GM19043 (cell line): ENCODE measurements around the gene FRYL.
A peak's percentile ranks its signal among the peaks of the same experiment; 100 is the strongest.
"Not testable (repeated sequence)": the region's sequence is repeated elsewhere in the genome, so short reads cannot be mapped to it uniquely, and the experiment has no call there.

Experiments used
- ATAC-seq: cut with Tn5 transposase; IDR thresholded peaks from one replicate; pipeline ENCODE4 v1.9.1; 2021; ENCODE audit warnings: low read depth; ENCODE audit not compliant: unreplicated experiment

Gene FRYL

DNA sequence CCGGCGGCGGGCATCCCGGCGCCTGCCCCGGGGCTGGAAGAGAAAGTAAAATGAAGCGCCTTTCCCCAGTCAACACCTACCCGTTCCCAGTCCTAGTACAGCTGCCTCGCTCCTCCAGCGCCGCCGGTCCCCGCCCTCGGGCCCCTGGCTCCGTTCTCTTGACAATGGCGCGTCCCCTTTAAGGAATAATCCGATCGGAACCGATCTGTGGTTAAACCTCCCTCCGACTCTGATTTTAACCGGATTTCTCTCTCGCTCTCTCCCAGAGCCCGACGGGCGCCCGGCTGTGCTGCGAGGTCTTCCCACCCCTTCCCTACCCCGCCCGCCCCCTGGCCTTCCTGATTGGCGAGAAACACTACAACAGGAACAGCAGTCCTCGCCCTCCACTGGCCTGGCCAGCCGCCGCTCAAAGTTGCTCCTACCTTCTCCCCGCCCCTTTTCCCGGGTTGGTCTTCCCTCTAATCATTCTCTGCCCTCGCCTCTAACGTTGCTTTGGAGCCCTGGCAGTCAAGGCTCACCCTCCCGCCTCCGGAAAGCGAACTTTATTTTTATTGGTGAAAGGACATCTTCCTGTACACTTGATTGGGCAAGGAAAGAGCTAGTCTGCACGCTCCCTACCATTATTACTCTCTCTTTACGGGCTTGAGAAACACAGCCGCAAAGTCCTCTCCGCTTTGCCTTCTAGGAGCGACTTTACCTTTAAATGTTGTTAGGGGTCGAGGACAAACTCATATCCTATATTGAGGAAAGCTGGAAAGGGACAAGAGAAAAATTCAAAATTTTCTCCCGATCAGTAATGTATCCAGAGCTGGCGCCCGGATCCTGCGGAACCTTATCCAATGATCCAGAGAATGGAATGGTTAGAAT is at the start of gene FRYL:
FRYL (minus strand) TSS at position 282 of the 867 bp plus-strand sequence. CDS start 145,869 bp downstream, outside the sequence.
- ATAC-seq: peak; percentile 88

DNA sequence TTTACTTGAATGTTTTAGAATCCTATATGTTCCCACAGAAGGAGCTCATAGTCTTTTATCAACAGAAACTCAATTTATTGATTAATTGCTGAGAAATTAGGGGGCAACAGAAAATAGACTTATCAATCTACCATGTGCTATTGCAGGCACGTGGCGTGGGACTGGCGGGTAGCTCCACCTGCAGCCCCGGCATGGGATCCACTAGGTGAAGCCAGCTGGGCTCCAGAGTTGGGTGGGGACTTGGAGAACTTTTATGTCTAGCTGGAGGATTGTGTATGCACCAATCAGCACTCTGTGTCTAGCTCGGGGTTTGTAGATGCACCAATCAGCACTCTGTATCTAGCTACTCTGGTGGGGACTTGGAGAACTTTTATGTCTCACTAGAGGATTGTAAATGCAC is 47.5 kb upstream of the FRYL start:
- ATAC-seq: no peak

DNA sequence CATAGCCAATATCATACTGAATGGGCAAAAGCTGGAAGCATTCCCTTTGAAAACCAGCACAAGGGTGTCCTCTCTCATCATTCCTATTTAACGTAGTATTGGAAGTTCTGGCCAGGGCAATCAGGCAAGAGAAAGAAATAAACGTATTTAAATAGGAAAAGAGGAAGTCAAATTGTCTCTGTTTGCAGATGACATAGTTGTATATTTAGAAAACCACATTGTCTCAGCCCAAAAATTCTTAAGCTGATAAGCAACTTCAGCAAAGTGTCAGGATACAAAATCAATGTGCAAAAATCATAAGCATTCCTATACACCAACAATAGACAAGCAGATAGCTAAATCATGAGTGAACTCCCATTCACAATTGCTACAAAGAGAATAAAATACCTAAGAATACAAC is 41.4 kb upstream of the FRYL start:
- not testable (repeated sequence) for ATAC-seq

DNA sequence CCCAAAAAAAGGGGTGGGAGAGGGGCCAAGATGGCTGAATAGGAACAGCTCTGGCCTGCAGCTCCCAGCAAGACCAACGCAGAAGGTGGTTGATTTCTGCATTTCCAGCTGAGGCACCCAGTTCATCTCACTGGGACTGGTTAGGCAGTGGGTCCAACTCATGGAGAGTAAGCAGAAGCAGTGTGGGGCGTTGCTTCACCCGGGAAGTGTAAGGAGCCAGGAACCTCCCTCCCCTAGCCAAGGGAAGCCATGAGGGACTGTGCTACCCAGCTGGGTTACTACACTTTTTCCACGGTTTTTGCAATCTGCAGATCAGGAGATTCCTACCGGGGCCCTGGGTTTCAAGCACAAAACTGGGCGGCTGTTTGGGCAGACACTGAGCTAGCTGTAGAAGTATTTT is 36.9 kb upstream of the FRYL start:
- no peak for ATAC-seq

DNA sequence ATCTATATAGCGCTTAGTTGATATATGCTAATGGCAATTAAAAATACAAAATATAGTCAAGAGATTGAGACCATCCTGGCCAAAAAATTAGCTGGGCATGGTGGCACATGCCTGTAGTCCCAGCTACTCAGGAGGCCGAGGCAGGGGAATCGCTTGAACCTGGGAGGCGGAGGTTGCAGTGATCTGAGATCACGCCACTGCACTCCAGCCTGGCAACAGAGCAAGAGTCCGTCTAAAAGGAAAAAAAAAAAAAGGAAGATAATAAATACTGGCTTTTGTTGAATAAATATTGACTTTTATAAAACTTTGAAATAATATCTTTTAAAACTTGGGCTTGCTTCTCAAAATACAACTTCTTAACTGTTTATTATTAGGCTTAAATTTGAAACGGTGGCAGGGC is 36.2 kb upstream of the FRYL start:
- ATAC-seq: not testable (repeated sequence)

DNA sequence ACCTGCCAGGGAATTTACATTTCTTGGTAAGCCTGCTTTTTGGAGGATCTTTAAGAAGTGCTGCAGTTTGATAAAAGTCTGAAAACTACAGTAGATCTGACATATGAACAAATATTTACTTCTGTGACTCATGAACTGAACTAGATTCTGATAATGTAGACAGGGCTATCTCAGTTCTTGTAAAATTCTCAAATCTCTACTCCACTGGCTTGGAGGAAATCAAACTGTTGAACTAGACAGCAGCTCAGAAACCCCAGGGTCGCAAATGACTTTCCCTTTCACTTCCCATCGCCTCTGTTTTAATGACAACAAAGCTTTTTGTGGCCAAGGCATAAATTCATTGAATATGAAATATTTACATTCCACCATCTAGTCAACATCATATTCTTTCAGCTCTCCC is 35.4 kb upstream of the FRYL start:
- ATAC-seq: no peak

DNA sequence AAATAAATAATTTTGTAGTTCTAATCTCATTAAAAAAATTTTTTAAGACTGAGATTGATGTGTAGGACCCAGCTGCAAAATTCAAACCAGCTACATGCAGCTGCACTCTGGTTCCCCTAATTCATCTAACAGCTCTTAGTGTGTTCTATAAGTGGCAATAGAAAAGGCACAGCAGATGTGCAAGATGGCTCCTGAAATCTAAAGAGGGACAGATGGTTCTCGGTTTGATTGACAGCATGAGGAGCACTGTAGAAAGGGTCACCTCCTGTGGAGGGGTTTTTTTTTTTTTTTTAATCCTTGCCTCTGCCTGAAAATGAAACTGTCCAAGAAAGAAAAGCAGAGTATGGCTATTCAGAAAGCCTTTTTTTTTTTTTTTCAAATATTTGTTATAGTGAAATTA is 33.9 kb upstream of the FRYL start:
- ATAC-seq: peak; percentile 73

DNA sequence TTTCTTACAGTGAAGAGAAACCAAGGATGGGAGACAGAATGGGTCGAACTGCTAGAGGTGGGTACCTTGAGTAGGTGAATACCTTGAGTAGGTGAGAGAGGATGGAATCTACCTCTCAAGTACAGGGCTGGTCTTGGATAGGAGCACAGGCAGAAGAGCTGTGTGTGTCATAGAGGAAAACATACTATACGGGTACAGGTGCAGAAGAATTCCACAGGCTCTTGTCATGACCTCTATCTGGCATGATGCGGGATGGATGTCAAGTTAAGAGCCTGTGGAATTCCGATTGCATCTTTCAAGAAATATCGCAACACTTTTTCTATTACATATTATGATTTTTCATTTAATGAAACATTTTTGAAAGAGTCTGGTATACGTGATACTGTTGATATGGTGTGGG is 32.8 kb upstream of the FRYL start:
- ATAC-seq: no peak

DNA sequence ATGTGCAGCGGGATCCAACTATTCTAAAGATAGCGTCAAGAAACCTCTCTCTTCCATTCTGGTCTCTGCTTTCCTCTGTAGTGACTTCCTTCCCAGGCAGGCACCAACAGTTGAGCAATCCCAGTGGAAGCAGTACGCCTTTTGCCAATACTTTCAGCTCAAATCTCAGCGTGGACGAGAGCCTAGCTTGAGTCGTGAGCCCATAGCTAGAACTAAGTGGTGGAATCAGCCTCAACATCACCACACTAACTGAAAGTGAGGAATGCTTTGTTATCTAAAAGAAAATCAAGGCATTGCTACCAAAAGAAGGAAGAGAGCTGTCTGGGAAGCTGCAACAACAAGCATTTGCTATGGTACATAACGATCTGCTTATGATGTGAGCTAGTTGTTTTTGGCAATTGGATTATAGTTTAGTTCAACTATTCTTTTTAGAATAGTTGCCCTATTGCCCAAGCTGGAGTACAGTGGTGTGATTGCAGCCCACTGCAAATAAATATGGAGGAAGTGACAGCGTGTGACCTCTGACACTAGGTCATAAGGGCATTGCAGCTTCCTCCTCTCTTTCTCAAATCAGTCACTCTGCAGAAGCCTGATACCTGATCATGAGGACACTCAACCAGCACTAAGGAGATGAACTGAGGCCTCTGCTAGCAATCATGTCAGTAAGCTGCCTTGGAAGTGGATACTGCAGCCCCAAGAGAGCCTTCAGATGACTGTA is 24.7 kb upstream of the FRYL start:
- no peak for ATAC-seq

DNA sequence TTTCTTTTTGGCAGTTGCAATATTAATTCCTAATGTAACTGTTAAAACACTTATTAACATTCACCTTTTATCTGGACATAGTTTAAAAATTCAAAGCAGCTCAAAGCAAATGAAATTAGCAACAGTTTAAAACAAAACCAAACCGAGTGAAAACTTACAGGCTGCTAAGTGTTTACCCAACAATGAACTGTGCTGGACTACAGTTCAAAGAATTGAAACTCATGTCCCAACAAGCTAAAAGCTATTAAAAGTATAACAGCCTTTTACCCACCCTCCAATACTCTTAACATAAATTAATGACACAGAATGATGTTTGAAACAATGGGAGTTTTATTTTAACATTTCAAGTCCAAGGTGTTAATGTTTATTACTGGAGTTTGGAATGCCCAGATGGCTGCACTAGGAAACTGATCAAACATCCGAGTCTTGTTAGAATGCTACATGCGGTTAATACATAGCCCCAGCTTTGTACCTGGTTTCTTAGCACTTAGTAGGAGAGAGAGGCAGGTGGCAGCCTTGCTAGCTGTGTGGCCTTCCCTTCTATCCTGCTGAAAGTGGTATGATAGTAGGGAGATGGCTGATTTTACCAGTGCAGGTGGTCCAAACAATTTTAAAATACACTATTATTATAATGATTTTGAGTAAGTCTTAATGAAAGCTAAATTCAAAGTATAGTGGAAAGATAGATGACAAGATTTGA is 21.1 kb upstream of the FRYL start:
- no peak for ATAC-seq

DNA sequence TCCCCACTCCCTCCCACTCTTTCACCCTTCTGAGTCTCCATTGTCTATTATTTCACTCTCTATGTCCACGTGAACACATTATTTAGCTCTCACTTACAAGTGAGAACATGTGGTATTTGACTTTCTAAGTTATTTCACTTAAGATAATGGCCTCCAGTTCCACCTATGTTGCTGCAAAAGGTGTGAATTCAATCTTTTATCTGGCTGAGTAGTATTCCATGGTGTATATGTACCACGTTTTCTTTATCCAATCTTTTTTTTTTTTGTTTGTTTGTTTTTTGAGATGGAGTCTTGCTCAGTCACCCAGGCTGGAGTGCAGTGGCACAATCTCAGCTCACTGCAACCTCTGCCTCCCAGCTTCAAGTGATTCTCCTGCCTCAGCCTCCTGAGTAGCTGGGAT is 20.1 kb upstream of the FRYL start:
- ATAC-seq: not testable (repeated sequence)

DNA sequence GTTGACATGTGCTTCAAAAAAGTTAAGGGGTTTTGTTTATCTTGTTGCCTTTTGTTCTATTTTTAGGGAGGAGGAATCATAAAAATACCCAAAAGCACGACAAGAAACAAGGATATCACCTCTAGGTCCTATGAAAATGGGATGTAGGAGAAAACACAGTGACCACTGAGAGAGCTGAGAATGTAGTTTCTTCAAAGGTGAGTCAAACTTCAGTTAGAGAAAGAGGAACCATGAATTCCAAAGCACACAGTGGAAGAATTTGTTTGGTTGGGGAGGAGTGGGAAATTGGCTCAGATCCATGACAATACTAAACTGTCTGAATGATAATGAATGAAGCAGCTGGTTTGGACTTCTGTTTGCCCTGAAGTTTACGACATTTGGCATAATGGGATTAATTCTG is 19.1 kb upstream of the FRYL start:
- ATAC-seq: no peak

DNA sequence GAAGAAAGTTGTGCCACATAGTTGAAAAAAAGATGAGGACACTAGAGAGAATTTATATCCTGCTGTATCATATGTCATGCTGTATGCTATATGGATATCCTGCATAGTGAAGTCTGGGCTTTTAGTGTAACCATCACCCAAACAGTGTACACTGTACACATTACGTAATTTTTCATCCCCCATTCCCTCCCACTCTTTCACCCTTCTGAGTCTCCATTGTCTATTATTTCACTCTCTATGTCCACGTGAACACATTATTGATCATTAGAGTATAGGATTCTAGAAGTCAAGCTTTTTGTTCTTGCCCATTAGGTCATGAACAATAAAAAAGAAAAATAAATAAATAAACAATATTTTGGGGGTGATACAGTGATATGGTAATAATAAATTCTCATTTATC is 18.0 kb upstream of the FRYL start:
- no peak for ATAC-seq

DNA sequence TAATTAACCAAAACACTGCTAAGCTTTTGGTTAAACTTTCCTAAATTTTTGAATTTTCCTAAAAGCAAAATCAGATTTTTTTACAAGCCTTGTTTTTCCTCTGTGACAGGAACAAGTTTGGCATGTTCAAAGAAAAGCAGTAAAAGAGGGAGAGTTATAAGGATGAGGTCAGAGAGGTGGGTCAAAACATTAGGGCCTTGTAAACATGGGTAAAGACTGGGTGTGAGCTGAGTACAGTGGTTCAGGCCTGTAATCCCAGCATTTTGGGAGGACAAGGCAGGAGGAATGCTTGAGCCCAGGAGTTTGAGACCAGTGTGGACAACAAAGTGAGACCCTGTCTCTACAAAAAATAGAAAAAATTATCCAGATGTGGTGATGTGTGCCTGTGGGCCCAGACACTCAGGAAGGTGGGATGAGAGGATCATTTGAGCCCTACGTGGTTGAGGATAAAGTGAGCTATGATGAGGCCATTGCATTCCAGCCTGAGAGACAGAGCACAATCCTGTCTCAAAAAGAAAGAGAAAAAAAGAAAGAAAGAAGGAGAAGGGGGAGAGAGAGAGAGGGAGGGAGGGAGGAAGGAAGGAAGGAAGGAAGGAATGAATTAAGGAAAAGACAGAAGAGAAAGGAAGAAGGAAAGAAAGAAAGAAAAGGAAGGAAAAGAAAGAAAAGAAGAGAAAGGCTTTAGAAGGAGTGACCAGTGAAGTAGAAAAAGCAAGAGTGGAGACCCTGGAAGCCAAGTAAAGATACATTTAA is 17.0 kb upstream of the FRYL start:
- no peak for ATAC-seq

DNA sequence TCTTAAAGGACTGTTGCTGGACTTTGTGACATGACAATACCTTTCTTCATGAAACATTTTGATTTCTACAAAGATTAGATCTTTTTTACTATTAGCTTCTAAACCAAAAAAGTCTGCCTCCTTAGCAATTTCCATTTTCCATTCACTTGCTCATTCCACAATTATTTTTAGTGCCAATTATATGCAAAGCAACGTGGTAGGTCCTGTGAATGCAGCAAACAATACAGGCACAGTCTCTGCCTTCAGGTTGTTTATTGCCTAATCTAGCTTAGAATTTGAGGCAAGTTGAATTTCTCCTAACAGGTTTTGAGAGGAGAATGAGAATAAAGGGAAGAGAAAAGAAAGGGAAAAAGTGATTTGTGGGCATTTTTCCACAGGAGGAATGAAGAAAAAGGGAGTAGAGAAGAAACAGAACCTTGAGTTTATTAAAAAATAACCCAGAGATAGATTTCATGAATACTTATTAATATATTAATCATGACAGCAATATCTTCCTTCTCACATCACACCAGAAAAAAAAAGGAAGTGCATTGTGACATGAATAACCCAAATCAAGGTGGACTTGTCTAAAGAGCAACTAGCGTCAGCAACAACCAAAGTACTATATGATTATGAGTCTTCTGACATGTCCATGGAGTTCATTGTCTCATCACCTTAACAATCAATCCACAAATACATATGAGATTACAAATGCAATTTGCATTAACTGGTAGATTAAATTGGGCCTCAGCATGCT is 16.3 kb upstream of the FRYL start:
- no peak for ATAC-seq

DNA sequence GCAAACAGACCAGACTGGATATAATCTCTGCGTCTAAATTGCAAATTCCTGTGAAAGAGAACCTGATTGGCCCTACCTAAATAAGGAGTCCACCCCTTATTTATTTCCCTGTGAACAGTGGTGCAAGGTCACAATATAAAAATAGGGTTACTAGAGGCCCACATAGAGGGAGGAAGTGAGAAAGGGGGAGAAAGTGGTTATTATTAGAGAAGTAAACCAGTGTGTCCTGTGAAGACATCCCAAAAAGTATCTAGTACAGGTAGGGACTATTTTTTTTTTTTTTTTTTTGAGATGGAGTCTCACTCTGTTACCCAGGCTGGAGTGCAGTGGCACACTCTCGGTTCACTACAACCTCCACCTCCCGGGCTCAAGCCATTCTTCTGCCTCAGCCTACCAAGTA is 15.0 kb upstream of the FRYL start:
- ATAC-seq: no peak

DNA sequence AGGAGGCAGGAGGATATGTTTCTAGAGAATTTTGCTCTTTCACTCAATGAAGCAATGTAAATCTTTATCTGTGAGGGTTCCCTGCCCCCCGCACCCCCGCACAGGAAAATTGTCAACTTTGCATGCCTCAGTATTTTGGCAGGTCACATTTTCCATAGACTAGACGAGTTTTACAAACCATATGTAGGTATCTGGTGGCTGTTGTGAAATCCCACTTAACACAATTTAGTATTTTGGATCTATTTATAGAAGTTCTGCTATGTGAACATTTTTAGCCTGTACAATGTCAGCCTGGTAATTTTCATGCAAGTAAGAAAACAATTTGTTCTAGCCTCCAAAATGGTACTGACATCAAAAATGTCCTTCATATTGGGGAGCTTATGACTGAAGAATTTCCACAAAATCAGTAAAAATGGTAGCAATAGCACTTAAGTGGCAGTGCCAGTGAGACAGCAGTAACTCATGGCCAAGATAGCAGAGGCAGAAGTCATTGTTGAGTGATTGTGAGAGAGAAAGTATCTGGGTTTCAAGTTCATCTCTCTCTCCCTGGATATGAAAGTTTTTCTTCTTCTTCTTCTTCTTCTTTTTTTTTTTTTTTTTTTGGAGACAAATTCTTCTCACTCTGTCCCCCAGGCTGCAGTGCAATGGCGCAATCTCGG is 12.4 kb upstream of the FRYL start:
- no peak for ATAC-seq

DNA sequence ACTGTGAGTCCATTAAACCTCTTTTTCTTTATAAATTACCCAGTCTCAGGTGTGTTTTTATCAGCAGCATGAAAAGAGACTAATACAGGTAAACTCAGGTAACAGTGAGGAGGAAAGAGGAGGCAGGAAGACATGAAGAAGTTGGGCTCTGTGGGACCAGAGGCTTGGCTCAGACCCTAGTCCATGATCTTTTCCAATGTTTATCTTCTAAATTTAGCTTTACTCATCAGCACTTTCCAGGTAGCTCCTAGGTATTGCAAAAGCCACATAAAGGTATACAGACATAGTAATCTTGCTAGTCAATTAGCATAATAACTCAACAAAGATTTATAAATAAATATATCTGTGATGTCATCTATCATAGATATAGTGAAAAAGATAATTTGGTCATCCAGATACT is 11.2 kb upstream of the FRYL start:
- no peak for ATAC-seq

DNA sequence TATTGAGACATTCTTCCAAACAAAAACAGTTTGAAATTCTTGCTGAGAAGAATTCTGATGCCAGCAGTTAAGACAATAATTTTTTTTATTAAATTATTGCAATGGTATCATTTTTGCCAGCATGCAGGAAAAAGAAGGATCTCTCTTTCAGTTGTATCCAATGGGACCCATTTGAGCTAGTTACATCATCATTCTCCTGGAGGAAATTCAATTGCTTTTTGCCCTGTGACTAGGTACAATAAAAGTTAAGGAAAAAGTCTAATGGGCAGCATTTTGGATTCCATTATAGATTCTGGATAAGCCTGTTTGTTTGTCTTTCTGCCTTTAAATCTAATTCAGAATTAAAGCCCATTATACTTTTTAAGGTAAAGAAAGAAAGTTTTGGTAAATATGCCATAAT is 10.5 kb upstream of the FRYL start:
- no peak for ATAC-seq

DNA sequence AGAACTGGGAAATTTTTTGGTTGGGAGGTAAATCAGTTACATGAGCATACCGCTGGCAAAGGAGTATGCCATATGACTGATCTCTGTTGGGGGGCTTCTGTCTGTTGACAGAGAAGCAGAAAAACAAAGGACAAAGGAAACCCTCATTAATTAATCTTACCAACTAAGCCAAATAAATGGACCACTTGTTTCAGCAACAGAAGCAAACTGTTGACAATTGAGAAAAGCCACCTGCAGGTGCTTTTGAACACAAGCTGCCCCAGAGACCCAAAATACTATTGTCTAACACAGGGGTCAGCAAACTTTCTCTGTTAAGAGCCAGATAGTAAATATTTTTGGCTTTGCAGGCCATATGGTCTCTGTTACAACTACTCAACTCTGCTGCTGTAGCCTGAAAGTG is 7.0 kb upstream of the FRYL start:
- ATAC-seq: no peak
